Measurements from ENCODE around the gene HCFC1.

HCFC1 gene

DNA sequence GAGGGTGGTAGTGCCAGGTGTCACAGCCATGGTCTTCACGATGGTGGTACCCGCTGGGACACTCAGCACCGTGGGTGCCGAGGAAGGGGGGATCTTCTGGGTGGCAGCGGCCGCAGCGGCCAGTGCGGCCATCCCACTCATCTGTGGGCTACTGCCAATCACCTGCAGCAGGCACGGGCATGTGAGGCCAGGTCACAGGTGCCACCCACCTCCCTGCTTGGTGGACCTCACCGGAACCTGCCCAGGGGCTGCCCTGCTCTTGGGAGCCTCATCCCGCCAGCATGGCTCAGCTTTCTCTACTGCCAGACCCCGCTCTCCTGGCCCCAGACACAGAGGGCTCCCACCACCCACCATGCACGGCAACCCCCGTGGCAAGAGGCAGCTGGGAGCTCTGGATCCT is 13.0 kb downstream of the HCFC1 start:
- Histone ChIP-seq H3K27ac (ENCODE audit: insufficient read depth, low read depth, low read length, poor library complexity, severe bottlenecking) (no peak overlapping the region), H3K4me3 (ENCODE audit: insufficient read depth, low read depth, low read length) (no peak overlapping the region), H3K4me1 (ENCODE audit: control insufficient read depth, insufficient read depth, low read length) (no peaks in the 10 kb centered on the region), H3K9me3 (ENCODE audit: control insufficient read depth, low read length) (no peaks in the 10 kb centered on the region), H3K27me3 (ENCODE audit: control insufficient read depth, insufficient read depth, low read length, poor library complexity, severe bottlenecking) (no peaks in the 10 kb centered on the region), H3K36me3 (ENCODE audit: control insufficient read depth, insufficient read depth, low read length) (peaks cover 21% of the 10 kb centered on the region)
- 96 to 97% methylated on average over 14 of the region's 14 CpGs for WGBS, 2 experiments

DNA sequence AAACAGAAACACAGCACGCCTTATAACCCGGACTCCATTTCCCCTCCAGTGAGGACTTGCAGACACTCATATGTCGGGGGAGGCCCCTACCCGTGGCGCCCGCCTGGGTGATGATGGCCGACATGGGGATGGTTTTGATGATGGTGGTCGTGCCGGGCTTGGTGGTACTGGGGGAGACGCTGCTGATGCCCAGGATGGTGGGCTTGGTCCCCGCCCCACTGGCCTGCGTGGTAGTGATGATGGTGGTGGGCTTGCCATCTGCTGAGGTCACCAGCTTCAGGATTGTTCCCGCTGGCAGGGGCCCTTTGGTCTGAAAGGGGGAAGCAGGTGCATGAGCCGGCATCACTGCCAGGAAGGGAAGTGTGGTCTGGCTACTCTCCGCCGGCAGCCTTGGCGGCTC is 14.4 kb downstream of the HCFC1 start:
- H3K27ac ChIP-seq (ENCODE audit: insufficient read depth, low read depth, low read length, poor library complexity, severe bottlenecking) = no peak overlapping the region
- H3K36me3 ChIP-seq (ENCODE audit: control insufficient read depth, insufficient read depth, low read length) = peaks cover 22% of the 10 kb centered on the region
- no peak overlapping the region for H3K4me3 ChIP-seq (ENCODE audit: insufficient read depth, low read depth, low read length)
- WGBS, 2 experiments = 96 to 98% methylated on average over 16 to 17 of the region's 17 CpGs
- H3K27me3 ChIP-seq (ENCODE audit: control insufficient read depth, insufficient read depth, low read length, poor library complexity, severe bottlenecking) = no peaks in the 10 kb centered on the region
- no peaks in the 10 kb centered on the region for H3K4me1 ChIP-seq (ENCODE audit: control insufficient read depth, insufficient read depth, low read length)
- H3K9me3 ChIP-seq (ENCODE audit: control insufficient read depth, low read length) = no peaks in the 10 kb centered on the region

DNA sequence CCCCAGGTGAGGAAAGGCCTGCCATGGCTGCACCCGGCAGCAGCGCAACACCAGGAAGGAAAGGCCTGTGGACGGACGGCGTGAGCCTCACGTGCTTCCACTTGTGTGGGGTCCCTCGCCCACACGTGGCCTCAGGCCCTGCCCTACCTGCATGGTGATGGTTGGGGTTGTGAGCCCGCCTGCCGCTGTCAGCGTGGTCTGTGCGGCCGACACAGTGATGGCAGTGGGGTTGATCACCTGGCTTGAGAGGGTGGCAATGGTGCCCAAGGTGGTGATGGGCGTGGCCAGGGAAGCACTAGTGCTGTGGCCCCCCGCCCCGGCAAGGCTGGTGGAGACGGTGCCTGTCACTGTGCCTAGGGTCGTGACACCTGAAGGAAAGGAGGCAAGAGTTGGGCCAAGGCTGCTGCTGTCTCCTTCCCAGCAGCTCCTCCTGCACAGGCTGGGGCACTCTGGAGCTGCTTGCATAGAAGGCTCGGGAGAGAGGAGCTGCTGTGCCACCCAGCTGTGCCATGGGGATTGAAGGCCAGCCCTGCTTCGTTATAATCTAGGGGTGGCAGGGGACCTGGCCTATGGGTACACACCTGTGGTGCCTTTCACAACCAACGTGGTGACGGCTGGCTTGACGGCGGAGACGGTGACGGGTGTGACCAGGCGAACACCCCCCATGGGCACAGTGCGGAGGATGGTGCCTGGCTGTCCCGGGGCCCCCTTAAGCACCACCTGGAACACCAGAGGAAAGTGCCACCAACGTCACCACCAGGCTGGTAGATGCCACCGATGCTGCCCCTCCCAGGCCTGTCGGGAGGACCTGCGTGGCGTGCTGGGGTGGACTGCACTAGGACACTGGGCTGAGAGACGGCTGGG is 15.3 kb downstream of the HCFC1 start:
- WGBS, 2 experiments = 95 to 96% methylated on average over 35 of the region's 35 CpGs

DNA sequence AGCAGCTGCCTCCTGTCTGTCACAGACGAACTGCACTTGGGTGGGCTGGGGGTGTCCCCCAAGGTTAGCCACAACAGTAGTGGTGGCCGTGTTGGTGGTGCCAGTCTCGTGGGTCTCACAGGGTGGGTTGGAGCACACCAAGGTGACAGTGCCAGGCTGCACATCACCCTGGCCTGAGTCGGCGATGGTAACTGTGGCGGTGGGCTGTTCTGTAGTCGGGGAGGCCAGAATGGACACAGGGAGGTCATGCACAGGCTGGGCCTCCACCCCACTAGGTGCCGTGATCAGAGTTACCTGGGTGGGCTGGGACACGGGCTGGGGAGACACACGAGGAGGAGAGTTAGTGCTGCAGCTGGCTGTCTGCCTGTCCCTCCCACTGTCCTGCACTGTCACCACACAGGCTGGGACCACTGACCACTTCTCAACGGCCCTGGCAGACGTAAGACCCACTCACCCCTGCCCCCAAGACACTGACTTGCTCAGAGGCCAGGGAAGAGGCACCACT is 16.3 kb downstream of the HCFC1 start:
- H3K27me3 ChIP-seq (ENCODE audit: control insufficient read depth, insufficient read depth, low read length, poor library complexity, severe bottlenecking) = no peaks in the 10 kb centered on the region
- 92 to 95% methylated on average over 12 of the region's 12 CpGs for WGBS, 2 experiments
- H3K36me3 ChIP-seq (ENCODE audit: control insufficient read depth, insufficient read depth, low read length) = peaks cover 27% of the 10 kb centered on the region
- H3K4me1 ChIP-seq (ENCODE audit: control insufficient read depth, insufficient read depth, low read length) = no peaks in the 10 kb centered on the region
- no peak overlapping the region for H3K27ac ChIP-seq (ENCODE audit: insufficient read depth, low read depth, low read length, poor library complexity, severe bottlenecking)
- no peak overlapping the region for H3K4me3 ChIP-seq (ENCODE audit: insufficient read depth, low read depth, low read length)
- H3K9me3 ChIP-seq (ENCODE audit: control insufficient read depth, low read length) = no peaks in the 10 kb centered on the region

More for the DNA sequence above, 15.3 kb downstream of the HCFC1 start:
- Histone ChIP-seq H3K36me3 (ENCODE audit: control insufficient read depth, insufficient read depth, low read length) (peaks cover 27% of the 10 kb centered on the region), H3K9me3 (ENCODE audit: control insufficient read depth, low read length) (no peaks in the 10 kb centered on the region), H3K27ac (ENCODE audit: insufficient read depth, low read depth, low read length, poor library complexity, severe bottlenecking) (no peak overlapping the region), H3K27me3 (ENCODE audit: control insufficient read depth, insufficient read depth, low read length, poor library complexity, severe bottlenecking) (no peaks in the 10 kb centered on the region), H3K4me3 (ENCODE audit: insufficient read depth, low read depth, low read length) (no peak overlapping the region), H3K4me1 (ENCODE audit: control insufficient read depth, insufficient read depth, low read length) (no peaks in the 10 kb centered on the region)

DNA sequence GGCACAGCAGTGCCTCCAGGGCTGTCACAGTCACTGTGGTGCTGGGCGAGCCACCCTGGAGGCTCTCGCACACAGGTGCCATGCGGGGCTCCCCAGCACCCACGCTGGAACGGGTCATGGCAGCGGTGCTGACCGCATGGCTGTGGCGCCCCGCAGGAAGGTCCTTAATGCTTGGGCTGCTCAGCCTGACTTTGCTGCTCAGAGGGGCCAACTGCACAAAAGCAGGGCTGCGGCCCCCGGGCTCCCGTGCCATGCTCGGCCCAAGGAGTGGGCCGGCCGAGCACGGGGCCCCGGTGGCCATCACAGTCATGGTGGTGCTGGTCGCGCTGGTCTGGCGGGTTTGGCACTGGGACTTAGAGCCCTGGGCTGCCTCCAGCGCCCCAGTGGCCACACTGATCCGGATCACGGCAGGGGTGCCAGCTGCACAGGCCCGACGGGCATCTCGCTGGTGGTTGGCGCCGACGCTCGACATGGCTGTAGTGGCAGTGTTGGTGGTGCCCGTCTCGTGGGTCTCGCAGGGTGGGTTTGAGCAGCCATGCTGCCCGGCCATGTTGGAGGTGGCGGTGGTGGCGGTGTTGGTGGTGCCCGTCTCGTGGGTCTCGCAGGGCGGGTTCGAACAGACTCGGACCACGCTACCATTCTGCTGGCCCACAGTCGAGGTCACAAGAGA is 16.9 kb downstream of the HCFC1 start:
- no peak overlapping the region for H3K4me3 ChIP-seq (ENCODE audit: insufficient read depth, low read depth, low read length)
- H3K27me3 ChIP-seq (ENCODE audit: control insufficient read depth, insufficient read depth, low read length, poor library complexity, severe bottlenecking) = no peaks in the 10 kb centered on the region
- WGBS, 2 experiments = 94 to 96% methylated on average over 44 of the region's 44 CpGs
- peaks cover 25% of the 10 kb centered on the region for H3K36me3 ChIP-seq (ENCODE audit: control insufficient read depth, insufficient read depth, low read length)
- H3K27ac ChIP-seq (ENCODE audit: insufficient read depth, low read depth, low read length, poor library complexity, severe bottlenecking) = no peak overlapping the region
- H3K4me1 ChIP-seq (ENCODE audit: control insufficient read depth, insufficient read depth, low read length) = no peaks in the 10 kb centered on the region
- no peaks in the 10 kb centered on the region for H3K9me3 ChIP-seq (ENCODE audit: control insufficient read depth, low read length)

DNA sequence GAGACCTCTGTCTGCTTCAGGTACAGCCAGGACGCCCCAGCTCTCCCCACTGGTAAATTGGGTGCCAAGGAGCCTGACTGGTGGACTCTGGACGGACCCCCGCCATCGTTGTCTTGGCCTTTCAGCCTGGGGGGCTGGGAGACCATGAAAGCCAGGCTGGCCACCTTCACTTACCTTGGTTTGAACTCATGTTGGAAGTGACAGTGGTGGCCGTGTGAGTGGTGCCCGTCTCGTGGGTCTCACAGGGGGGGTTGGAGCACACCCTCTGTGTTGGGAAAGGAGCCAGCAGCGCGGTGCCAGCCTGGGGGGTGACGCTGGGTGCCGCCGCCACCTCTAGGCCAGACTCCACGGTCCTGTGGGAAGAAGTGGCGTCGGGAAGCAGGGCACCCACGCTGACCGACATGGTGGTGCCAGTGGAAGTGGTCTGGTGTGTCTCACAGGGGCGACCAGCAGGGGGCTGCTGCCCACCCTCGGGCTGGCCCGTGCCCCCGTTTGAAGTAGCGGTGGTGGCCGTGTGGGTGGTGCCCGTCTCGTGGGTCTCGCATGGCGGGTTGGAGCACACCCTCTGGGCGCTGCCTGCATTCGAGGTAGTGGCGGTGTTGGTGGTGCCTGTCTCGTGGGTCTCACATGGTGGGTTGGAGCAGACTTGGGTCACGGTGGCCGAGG is 17.6 kb downstream of the HCFC1 start:
- WGBS, 2 experiments = 95 to 96% methylated on average over 33 of the region's 33 CpGs
- H3K9me3 ChIP-seq (ENCODE audit: control insufficient read depth, low read length) = no peaks in the 10 kb centered on the region
- no peak overlapping the region for H3K27ac ChIP-seq (ENCODE audit: insufficient read depth, low read depth, low read length, poor library complexity, severe bottlenecking)
- no peaks in the 10 kb centered on the region for H3K27me3 ChIP-seq (ENCODE audit: control insufficient read depth, insufficient read depth, low read length, poor library complexity, severe bottlenecking)
- H3K36me3 ChIP-seq (ENCODE audit: control insufficient read depth, insufficient read depth, low read length) = peaks cover 23% of the 10 kb centered on the region
- no peak overlapping the region for H3K4me3 ChIP-seq (ENCODE audit: insufficient read depth, low read depth, low read length)
- no peaks in the 10 kb centered on the region for H3K4me1 ChIP-seq (ENCODE audit: control insufficient read depth, insufficient read depth, low read length)

DNA sequence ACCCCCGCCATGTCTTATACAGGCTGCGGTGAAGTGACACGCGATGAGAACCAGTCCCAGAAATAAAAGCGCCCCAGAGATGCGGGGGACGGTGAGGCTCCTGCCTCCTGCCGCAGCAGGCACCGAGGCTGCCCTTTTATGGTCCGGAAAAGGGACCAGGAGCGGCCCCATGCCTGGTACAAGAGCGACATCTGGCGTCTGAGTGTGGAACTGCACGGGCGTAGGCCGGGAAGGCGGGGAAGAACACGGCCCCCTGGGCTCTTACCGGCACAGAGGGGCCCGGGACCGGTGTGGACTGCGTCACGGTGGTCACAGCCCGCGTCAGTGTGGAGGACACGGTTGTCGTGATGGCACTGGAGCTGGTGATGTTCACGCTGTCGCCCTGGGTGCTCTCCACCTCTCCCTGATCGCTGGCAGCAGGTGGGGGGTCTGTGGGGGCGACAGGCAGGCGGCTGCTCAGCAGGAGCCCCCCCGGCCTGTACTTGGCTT is 18.2 kb downstream of the HCFC1 start:
- Histone ChIP-seq H3K36me3 (ENCODE audit: control insufficient read depth, insufficient read depth, low read length) (peaks cover 20% of the 10 kb centered on the region), H3K4me3 (ENCODE audit: insufficient read depth, low read depth, low read length) (no peak overlapping the region), H3K9me3 (ENCODE audit: control insufficient read depth, low read length) (no peaks in the 10 kb centered on the region), H3K27me3 (ENCODE audit: control insufficient read depth, insufficient read depth, low read length, poor library complexity, severe bottlenecking) (no peaks in the 10 kb centered on the region), H3K27ac (ENCODE audit: insufficient read depth, low read depth, low read length, poor library complexity, severe bottlenecking) (no peak overlapping the region), H3K4me1 (ENCODE audit: control insufficient read depth, insufficient read depth, low read length) (no peaks in the 10 kb centered on the region)
- 34 to 41% methylated on average over 33 of the region's 33 CpGs for WGBS, 2 experiments

DNA sequence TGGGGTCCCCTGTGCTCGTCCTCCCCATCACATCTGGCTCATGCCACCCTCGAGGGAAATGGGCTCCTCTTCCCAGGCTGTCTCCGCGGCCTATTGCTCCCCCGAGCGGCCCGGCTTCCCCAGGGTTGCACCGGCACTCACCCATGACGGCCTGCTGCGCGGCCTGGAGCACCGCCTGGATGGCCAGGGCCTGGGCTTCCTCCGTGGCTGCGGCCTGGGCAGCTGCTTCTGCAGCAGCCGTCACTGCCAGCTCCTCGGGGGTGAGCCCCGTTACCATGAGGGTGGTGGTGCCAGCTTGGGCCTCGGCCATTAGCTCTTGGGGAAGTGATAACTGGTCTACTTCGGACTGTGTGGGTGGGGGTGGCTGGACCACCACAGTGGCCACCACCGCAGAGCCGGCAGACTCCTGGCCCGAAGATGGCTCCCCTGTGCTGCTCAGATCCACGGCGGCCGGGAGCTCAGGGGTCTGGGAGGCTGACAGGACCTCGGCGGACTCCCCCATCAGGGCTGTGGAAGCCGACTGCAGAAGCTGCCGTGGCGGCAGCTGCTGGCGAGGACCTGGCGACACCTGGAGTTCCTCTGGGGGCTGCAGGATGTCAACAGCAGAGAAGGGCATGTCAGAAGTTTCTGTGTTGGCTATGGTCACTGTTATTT is 19.1 kb downstream of the HCFC1 start:
- WGBS, 2 experiments = 96% methylated on average over 32 of the region's 32 CpGs
- no peaks in the 10 kb centered on the region for H3K27me3 ChIP-seq (ENCODE audit: control insufficient read depth, insufficient read depth, low read length, poor library complexity, severe bottlenecking)
- H3K27ac ChIP-seq (ENCODE audit: insufficient read depth, low read depth, low read length, poor library complexity, severe bottlenecking) = no peak overlapping the region
- H3K4me1 ChIP-seq (ENCODE audit: control insufficient read depth, insufficient read depth, low read length) = no peaks in the 10 kb centered on the region
- H3K9me3 ChIP-seq (ENCODE audit: control insufficient read depth, low read length) = no peaks in the 10 kb centered on the region
- H3K36me3 ChIP-seq (ENCODE audit: control insufficient read depth, insufficient read depth, low read length) = peaks cover 20% of the 10 kb centered on the region
- no peak overlapping the region for H3K4me3 ChIP-seq (ENCODE audit: insufficient read depth, low read depth, low read length)

DNA sequence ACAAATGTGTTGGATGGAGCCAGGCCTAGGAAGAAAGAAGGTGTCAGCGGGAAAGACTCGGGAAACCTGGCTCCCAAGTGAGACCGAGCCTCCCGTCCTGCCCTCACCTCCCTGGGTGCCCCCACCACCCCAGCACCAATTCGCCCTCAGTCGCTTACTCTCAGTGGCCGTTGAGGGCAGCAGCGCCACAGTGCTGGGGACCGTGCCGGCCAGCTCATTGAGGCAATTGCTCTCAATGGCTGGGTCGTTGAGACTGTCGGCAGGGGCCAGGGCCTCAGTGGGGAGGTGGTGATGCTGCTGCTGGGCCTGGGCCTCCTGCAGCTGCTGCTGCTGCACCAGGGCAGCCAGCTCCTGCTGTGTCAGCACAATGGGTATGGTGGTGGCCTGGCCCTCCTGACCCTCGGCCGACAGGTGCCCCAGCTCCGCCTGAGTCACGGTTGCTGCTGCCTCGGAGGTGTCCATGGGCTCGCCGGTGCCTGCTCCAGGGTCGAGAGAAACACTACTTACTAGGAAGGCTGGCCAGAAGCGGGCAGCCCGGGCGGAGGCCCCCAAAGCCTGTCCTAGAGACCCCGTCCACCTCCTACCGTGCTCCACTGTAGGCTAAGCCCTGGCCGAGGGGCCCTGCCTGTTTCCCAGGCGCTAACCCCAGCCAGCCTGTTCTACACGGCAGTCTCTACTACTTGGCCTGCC is 19.8 kb downstream of the HCFC1 start:
- no peak overlapping the region for H3K27ac ChIP-seq (ENCODE audit: insufficient read depth, low read depth, low read length, poor library complexity, severe bottlenecking)
- no peaks in the 10 kb centered on the region for H3K9me3 ChIP-seq (ENCODE audit: control insufficient read depth, low read length)
- H3K4me3 ChIP-seq (ENCODE audit: insufficient read depth, low read depth, low read length) = no peak overlapping the region
- H3K36me3 ChIP-seq (ENCODE audit: control insufficient read depth, insufficient read depth, low read length) = peaks cover 19% of the 10 kb centered on the region
- WGBS, 2 experiments = 94 to 95% methylated on average over 28 of the region's 28 CpGs
- H3K4me1 ChIP-seq (ENCODE audit: control insufficient read depth, insufficient read depth, low read length) = no peaks in the 10 kb centered on the region
- no peaks in the 10 kb centered on the region for H3K27me3 ChIP-seq (ENCODE audit: control insufficient read depth, insufficient read depth, low read length, poor library complexity, severe bottlenecking)

Measured in ectodermal cell (in vitro differentiated cells).